ENCODE data around the gene HHEX.

The HHEX gene

DNA sequence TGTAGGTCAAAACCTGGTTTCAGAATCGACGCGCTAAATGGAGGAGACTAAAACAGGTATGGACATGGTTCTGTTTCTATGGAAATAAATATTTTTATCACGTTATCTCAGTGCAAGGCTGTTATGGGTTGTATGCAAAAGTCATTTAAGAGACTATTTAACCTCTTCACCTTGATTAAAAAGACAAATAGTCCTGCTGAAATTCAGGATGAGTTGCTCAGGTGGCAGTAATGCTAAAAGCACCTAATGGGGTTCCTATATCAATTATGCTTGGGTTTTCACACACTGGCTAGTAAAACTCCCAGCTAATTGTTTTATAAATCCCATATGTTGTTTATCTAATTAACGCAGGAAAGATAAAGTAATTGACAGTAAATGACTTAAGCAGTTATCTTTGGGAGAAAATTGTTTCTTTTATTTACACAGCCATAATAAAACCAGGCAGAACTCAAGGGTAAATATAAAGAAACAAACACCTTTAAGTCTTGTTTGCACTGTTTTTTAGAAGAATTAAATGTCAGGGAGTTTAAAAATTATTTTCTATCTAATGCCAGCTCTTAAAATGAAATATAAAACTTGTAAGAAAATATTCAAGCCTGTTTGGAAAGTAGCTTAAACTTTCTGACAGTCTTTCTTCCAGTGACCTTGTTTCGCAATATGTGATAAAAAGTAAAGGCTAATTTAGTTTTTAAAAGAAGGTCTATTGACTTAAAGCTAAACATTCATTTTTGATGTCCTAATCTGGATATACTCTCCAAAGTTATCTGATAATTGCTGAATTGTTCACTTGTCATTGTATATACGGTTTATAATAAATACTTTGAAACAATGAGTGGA, 3.2 kb downstream of the HHEX start:
- no peak for DNase-seq (ENCODE audit: low read depth in 2 of 2)

DNA sequence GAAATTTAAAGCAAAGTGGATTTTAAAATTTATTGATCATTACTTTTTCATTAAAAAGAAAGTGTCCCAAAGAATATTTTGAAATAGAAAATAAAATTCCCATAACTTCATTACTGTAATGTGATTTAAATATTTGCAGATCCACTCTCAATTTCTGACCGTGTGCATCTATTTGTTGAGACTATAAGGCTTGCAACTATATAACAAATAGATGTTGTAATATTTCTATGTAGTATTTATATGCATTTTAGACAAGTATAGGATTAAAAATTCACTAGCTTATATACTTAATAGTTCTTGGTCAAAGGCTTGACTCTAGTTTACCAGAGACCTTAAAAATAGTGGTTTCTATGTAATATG, 3.8 kb downstream of the HHEX start:
- DNase-seq (ENCODE audit: low read depth in 2 of 2) = no peak

DNA sequence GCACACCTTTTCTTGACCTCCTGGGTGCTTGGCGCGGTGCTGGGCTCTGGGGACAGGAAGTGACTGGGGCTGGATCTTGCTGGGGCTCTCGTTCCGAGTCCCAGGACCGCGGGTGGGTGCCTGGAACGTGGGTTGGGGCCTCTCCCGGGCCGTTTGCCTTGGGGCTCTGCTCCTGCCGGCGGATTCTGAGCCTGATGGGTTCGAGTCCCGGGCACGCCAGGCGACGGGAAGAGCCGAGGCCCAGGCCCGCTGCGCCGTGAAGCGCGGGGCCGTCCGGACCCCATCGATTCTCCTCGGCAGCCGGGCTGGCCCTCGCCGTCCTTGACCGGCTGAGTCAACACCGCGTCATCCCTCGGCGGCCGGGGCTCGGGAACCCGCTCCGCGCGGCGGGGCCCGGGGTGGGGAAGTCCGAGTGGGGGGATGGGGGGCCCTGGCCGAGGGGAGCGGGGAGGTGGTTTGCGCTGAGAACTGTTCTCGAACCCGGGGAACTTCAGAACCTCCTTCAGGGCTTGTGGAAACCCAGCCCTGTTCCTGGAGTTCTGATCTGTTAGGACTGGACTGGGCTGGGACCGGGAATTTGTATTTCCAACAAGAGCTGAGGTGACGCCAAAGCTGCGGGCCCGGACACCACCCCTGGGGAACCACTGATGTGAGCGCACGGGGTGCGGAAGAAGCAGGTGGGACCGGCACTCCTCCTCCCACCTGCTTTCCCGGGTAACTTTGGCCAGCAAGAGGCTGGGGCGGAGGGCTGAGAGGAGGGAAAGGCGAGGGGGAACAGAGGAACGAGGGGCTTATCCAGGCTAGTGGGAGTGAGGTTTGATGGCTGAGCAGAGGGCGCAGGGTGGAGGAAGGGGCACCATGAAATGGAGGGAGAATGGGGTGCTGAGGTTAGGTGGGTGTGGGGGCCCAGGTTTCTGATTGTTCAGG, 6.2 kb downstream of the HHEX start:
- no peak for DNase-seq (ENCODE audit: low read depth in 2 of 2)

DNA sequence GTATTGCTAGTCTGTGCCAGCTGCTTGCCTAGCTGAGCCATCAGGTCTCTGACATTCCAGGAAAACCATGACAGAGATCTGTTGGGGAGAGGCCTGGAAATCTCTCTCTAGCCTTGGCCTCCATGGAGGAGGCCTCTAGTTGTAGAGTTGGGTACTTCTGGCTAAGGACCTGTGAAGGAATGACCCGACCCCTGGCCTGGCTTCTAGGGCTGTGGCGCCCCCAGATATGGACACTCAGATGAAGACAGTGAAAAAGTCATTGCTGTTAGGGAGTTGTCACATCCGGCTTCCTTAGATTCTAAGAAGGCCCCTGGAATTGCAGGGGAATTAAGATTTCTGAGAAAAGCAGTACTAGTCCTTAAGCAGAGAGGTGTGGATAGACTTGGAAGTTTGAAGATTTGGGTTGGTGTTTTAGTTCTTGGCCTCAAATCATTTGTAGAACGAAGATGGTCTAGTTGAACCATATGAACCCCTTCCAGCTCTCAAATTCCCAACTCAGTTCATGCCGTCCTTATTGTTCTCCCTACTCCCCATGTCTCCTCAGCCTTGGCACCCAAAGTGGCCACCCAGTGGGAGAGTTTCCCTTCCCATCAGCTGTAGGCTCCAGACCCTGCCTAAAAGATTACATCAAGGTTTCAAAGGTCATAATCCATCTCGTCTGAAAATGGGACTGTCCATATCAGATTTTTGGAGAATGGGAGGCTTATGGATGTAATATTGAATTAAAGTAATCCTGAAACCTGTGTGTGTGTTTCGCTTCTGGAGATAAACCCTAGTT, 7.0 kb downstream of the HHEX start:
- DNase-seq (ENCODE audit: low read depth in 2 of 2) = no peak

DNA sequence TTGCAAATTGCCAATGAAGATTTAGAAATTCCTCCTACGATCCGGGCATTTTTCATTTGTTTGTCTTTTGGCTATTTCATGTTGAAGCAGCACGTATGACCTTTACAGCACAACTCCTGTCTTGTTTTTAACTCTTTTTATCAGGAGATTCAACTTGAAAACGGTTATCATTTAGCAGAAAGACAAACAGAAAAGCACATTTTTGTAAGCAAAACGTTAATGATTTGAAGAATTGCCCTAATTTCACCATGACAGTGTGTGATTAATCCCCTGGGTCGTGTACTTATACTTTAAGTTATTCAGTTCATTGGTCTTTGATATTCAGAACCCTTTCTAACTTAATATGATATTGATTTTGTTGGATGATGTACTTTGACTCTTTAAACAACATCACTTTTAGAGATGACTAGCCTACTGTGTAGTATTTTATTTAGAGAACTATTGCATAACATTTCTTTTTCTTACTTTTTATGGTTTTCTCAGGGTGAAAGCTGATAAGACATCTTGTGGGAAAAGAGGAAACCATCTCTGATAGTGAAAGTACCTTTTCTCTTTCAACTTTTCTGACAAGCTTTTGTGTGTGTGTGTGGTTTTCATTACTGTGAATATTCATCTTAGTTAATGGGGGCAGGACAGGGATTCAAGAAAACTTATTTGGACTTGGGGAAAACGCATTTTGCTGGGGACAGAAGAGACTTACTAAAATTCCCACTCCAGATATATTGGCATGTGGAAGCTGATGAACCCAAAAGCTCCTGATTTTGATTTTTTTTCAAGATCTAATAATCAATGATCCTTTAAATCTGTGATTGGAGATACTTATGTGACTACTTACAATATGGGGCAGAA, 8.1 kb downstream of the HHEX start:
- DNase-seq (ENCODE audit: low read depth in 2 of 2) = no peak

DNA sequence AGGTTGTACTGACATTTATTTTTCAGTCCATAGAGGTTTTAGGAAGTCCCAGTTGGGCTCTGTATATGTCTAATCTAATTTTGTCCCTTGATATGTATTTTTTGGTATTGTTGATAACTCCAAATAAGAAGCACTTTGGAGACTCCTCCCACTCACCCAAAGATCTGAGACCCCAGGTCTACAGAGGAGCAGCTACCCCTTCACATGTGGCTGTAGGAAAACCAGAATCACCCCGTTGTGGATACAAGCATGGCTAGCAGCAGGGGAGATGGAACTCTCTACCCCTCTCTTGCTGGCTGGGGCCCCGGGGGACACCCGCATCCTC, 9.4 kb downstream of the HHEX start:
- no peak for DNase-seq (ENCODE audit: low read depth in 2 of 2)

DNA sequence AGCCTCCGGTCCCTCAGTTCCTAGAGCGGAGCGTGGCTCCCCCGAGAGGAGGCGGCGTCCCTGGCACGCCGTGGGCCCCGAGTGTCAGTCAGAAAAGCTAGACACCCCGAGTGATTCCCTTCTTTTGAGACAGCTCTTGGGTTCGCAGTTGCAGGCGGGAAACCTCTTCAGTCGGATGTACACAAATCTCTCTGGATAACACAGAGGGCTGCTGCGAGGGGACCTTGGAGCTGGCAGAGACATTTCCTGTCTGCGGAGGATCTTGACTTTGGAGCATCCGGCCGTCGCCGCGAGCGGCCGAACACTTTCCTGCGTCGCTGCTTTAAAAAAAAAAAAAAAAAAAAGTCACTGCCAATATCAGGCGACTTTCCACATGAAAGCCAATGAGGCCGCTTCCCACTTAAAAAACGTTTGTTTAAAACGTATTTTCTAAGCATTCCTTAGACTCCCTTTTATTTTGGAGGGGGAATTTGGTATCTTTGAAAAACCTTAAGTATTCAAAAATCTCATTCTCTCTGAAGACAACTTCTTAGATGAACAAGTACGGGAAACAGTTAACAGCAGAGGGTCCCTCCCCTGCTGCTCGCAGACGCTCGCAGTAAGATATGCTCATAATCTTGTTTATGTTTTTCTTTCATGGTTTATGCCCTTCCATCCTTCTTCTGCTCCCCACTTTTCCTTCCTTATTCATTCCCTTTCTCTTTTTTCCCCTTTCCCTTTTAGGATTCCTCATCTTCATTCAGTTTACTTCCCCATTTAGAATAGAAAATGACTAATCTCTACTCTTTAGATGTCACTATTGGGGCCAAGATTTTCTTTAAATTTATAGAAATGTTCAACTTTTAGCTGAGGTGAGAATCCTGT, 10.0 kb downstream of the HHEX start:
- DNase-seq (ENCODE audit: low read depth in 2 of 2) = no peak

DNA sequence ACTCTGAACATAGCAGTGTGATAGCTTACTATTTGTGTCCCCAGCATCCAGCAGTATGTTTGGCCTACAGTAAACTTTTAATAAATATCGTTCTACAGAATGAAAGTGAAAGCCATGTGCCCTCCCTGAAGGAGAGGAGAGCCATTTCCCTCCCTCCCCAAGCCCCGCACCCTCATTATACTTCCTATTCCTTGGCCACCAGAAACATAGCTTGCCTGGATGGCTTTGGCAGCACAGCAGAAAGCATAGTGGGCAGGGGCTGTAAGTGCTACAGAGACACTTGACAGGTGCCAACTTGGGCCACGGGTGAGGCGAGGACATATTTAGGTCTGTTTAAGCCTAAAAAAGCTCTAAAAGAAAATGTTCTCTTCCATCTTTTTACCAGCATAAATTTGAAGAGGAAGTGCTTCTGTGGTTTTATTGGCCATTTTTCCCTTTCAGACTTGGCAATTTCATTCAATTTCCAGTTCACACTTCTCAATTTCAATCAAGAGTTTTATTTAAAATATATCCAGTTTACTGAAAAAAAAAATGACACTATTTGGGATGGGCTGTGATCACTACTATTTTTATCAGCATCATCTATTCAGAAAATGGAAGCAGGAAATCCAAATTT, 12.7 kb downstream of the HHEX start:
- DNase-seq (ENCODE audit: low read depth in 2 of 2) = no peak

DNA sequence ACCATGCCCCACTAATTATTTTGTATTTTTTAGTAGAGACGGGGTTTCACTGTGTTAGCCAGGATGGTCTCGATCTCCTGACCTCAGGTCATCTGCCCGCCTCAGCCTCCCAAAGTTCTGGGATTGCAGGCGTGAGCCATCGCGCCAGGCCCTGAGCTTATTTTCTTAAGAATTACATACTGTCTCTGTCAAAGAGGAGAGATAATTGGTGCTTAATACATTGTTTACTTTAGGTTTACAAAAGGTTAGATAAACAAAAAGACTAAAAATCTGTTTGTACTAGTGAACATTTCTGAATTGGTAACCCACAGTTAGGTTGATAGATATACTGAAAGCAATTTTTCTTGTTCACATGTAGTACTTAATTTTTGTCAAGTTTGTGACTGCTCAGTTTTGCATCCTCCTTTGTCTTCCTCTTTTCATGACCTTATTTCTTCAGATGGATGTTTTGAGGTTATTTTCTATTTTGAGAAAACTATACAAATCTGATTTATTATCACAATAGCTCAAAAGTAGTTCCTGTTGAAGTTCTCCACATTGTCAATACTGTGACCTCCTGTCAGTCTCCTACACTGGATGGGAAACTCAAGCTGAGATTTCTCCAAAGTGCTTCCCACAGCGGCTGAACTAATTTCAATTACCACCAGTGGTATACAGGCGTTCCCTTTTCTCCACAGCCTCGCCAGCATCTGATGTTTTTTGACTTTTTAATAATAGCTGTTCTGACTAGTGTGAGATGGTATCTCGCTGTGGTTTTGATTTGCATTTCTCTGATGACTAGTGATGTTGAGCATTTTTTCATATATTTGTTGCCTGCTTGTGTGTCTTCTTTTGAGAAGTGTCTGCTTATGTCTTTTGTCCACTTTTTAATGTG, 22.5 kb downstream of the HHEX start:
- DNase-seq (ENCODE audit: low read depth in 2 of 2) = no peak

DNA sequence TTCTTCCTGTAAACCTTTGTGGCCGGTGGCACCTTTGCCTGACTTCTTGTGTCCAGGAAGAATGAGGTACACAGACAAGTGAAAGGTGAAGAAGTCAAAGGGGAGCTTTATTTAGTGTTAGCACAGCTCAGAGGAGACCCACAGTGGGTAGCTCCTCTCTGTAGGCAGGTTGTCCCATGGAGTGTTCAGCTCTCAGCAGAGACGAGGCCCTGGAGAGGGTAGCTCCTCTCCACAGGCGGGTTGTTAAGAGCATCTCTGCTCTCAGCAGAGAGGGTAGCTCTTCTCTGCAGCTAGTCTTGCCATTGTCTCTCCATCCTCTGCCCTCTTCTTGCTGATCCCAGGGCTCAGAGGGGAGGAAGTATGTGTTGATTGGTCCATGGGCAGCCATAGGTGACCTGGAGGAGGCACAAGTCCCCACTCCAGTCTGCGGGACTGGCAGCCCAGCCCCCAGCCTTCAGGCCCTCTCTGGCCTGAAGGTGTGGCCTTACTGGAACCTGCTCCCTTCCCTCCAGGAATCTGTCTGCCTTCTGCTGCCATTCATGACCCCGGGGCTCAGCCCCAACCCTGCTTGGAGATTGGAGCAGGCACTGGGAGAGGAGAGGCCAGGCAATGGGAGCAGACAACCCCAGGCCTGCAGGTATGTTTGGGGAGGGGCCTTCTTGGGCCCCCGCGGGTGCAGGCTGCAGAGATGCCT, 24.5 kb downstream of the HHEX start:
- DNase-seq (ENCODE audit: low read depth in 2 of 2) = no peak

DNA sequence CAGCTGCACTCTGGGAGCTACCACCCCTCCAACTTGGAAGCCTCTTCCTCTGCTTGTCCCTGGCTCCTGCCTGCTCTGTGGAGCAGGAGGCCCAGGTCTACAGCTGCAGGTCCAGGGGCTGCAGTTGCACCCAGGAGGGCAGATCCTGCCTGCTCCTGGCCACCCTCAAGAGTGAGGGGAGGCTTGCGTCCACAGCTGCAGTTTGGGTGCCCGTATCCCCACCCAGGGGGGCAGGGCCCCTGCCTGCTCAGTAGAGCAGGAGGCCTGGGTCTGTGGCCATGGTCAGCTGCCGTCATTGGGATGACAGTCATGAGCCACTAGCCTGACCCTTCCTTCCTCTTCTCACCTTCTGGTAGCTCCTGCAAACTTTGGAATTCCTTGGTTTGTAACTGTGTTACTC, 25.1 kb downstream of the HHEX start:
- DNase-seq (ENCODE audit: low read depth in 2 of 2) = no peak

DNA sequence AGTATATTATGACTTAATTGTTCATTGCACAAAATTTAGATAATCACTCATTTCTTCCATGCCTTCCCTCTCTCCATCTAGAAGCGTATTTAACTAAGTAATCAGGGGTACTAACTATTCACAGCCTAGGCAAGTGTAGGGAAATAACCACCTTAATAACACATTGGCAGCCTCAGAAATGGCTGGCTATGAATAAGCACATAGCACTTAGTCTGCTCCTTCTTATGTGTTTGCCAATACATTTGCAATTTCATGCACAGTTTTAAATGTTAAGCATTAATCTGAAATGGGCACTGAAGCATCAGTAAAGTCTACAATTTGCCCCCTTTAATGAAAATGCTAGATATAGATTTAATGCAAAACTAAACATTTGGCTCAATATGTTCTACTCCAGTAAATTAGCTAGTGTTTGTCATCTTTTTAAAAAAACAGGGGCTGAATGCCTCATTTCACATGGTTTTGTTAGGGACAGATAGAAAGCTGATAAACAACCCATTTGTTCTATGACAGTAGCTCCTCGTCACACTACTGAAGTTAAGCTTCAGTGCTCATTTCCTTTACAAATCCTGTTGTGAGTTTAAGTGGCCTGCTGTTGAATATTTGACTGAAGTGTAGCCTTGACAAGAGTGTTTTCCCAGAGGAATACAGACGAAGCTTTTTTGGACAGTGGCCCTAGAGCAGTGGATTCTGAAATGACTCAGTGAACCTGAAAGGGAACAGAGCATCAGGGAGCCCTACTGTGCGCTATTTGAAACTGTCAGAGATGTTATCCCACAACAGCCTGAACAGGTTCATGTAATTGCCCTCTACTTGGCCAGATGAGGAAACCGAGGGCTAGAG, 30.5 kb downstream of the HHEX start:
- DNase-seq (ENCODE audit: low read depth in 2 of 2) = no peak

DNA sequence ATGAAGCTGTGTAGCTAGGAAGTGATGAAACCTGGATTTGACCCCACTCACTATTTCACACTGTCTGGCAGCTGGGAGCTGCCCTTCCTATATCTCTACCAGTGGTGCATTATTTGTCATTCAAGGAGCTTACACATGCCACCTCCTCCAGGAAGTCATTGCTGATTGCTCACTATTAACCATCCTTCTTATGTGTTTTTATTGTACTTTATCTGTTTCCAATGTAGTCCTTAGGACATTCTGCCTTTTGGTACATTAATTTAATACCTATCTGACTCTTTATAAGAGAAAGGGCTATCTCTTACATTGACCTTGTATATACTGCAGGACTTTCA, 31.0 kb downstream of the HHEX start:
- DNase-seq (ENCODE audit: low read depth in 2 of 2) = no peak

DNA sequence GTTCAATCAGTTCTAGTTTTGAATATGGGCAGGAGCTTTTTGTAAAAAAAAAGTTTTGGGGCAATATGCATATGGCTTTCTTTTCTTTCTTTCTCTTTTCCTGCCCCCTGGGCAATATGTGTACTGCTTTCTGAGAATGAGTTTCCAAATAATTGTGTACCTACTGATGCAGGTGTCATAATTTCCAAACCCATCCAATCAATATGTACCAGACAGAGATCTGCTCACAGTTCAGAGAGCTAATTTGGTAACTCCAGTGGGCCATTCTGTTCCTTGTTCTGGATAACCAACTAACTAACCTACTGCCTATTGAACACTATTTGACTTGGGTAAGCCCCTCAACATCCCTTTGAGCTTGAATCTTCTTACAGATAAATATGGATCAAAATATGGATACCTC, 32.6 kb downstream of the HHEX start:
- no peak for DNase-seq (ENCODE audit: low read depth in 2 of 2)

DNA sequence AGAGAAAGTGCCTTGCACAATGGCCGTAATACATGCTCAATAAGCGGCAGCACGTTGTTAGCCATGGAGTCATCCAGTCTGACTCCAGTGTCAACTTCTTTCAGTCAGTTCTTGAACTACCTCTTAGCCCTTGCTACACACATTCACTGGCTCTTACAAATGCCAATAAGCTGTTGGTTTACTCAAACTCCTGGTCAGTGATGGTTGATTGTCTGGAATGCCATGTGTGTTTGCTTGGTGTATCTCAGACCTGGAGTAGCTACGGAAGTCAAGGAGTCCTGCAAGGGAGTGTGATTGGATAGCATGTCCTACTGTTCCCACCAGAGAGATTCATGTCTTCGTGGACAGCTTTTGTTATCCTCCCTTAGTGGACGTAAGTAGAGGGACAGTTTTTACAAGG, 37.4 kb downstream of the HHEX start:
- no peak for DNase-seq (ENCODE audit: low read depth in 2 of 2)

DNA sequence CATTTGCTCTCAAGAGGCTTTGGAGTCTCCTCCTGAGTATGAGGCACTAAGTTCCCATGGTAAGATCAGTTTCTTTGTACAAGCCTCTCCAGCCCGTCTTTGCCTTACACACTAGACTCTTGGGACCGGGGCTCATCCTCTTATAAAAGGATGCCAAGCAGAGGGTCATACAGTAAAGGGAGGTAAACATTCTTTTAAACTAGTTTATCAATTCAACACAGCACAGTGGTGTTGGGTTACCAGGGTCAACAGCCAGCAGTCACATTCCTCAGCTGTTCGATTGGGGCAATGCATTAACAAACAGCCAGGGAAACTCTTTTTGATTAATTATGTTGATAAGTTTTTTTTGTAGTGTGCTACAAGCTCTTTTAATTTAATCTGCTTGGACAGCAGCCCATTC, 37.8 kb downstream of the HHEX start:
- DNase-seq (ENCODE audit: low read depth in 2 of 2) = no peak

DNA sequence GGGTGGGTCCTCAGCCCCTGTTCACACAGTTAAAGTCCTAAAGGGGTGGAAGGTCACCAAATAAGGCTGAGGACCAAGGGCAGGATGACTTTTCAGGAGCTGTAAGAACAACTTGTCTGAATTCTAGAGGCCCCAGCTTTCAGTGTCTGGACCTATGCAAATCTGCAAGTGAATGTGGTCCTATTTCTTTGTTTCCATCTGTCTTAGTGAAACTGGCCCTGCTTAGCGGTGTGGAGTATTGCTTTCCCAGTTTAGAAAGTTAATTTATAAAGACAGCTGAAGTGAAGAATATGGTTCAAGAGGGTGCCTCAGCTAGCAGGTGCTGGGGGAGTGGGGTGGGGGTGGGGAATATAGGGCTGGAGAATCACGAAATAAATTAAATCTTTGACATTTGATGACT, 40.1 kb downstream of the HHEX start:
- DNase-seq (ENCODE audit: low read depth in 2 of 2) = no peak

DNA sequence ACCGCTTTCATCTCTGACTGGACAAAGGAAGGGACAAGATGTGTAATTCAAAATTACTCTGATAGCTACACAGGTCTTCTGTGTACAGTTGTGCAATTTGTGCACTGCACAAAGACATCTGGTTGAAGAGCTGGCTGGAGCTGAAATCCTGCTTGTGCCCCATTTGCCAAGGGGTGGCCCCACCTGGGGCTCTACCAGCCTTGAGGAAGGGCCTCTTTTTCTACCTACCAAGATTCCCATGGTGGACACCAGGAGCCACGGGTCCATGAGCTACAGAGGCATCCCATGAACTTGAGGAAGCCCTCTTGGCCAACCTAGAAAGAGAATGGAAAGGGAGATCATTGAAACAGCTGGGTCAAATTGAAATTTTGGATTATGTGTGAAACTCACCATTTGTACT, 43.2 kb downstream of the HHEX start:
- DNase-seq (ENCODE audit: low read depth in 2 of 2) = no peak

All from activated CD4-positive, alpha-beta T cell treated with anti-CD3 and anti-CD28 coated beads for 24 hours (primary cell).